ENCODE measurements around the gene SLC45A1.

Gene SLC45A1

DNA sequence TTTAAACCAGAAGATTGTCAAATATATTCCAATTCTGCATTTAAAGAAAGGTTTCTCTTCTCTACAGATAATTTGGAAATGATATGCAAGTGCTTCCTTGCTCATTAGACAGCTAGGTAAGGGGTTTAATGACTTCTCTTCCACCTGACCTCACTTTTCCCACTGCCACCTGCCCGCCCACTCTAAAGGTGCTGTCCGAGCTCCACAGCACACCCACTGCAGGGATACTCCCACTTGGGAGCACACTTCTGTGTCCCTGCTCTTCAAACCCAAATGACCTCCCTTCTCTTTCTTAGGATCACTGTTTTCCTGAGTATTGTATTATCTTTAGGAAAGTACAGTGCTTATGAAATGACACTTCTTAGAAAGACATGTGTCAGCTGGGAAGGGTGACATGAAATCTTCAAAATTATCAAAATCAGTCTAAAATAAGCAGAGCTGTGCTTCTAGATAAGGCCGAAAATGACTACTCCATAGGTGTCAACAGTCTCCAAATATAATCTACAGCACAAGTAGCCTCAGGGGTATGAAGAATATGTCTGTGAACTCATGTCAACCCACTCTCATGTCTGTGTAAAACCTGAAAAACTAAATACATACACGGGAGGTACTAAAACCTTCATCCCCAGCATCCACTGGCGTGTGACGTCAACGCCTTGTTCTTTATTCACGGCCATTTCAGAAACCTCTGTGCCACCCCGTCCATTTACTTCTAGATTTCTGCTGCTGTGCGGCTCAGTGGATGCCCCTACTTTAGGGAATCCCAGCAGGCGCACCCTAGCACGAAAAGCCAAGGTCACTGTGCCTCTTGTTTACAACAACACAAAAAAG, 71.0 kb downstream of the SLC45A1 start:
- Histone ChIP-seq H3K27me3 (ENCODE audit: insufficient read depth, low read length, poor library complexity, severe bottlenecking) (no peaks in the 10 kb centered on the region), H3K9me3 (ENCODE audit: insufficient read depth, low read depth, low read length) (no peaks in the 10 kb centered on the region), H3F3A (ENCODE audit: low read depth) (no peaks in the 10 kb centered on the region; the same call in 1 of the 2 replicates), H3K9ac (ENCODE audit: low read depth, low read length, poor library complexity, severe bottlenecking) (no peak overlapping the region), H4K20me1 (ENCODE audit: insufficient read depth, low read length, poor library complexity, severe bottlenecking) (peaks cover 46% of the 10 kb centered on the region), H2AFZ (ENCODE audit: low read length) (no peak overlapping the region), H3K4me2 (ENCODE audit: low read depth, low read length, poor library complexity, severe bottlenecking) (no peak overlapping the region), H3K79me2 (ENCODE audit: insufficient read depth, low read length) (peaks cover 89% of the 10 kb centered on the region), H3K9me2 (replicated peaks; ENCODE audit: low read depth, low read length) (no peaks in the 10 kb centered on the region), H3K36me3 (ENCODE audit: insufficient read depth, low read length) (peaks cover 35% of the 10 kb centered on the region; the same call in 1 of the 2 replicates), H3K4me3 (ENCODE audit: low read length, poor library complexity, severe bottlenecking) (no peak overlapping the region), H3K4me1 (ENCODE audit: insufficient read depth, low read length, poor library complexity, severe bottlenecking) (no peaks in the 10 kb centered on the region)
- TF ChIP-seq, protein P1, sequence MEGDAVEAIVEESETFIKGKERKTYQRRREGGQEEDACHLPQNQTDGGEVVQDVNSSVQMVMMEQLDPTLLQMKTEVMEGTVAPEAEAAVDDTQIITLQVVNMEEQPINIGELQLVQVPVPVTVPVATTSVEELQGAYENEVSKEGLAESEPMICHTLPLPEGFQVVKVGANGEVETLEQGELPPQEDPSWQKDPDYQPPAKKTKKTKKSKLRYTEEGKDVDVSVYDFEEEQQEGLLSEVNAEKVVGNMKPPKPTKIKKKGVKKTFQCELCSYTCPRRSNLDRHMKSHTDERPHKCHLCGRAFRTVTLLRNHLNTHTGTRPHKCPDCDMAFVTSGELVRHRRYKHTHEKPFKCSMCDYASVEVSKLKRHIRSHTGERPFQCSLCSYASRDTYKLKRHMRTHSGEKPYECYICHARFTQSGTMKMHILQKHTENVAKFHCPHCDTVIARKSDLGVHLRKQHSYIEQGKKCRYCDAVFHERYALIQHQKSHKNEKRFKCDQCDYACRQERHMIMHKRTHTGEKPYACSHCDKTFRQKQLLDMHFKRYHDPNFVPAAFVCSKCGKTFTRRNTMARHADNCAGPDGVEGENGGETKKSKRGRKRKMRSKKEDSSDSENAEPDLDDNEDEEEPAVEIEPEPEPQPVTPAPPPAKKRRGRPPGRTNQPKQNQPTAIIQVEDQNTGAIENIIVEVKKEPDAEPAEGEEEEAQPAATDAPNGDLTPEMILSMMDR (conservative IDR thresholded peaks at IDR 0.05; ENCODE audit: low read length), result no peak
- no peak for TF ChIP-seq EZH2phosphoT487 (IDR thresholded peaks at IDR 0.05; ENCODE audit: borderline replicate concordance)

DNA sequence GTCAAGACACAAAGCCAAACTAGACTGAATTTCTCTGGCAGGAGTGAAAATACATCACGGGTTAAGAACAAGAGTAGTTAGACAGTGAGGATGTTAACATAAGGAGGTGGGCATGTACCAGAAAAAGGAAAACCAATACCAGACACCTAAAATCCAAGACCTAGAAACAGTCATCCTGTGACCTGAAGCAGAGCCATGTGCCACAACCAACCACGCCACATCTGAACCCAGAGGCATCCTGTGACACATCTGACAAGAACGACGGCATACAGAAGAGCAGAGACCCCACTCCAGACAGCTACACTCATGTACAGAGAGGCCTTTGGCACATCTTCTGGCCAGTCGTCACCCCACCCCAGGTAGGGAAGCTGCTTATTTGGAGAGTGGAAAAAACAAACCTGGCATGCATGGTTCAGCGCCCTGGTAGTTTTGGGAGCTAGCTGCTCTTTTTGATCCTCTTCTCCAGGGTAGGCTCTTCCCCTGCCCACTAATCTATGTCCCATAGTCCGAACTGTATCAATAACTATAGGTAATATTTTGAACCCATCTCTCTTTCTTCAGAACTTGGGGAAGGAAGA, 72.1 kb downstream of the SLC45A1 start:
- Histone ChIP-seq H3K9me3 (ENCODE audit: insufficient read depth, low read depth, low read length) (no peaks in the 10 kb centered on the region), H3K4me2 (ENCODE audit: low read depth, low read length, poor library complexity, severe bottlenecking) (no peak overlapping the region), H3K4me1 (ENCODE audit: insufficient read depth, low read length, poor library complexity, severe bottlenecking) (peaks cover 9% of the 10 kb centered on the region), H3F3A (ENCODE audit: low read depth) (no peaks in the 10 kb centered on the region; the same call in 1 of the 2 replicates), H3K27me3 (ENCODE audit: insufficient read depth, low read length, poor library complexity, severe bottlenecking) (no peaks in the 10 kb centered on the region), H2AFZ (ENCODE audit: low read length) (no peak overlapping the region), H3K79me2 (ENCODE audit: insufficient read depth, low read length) (peaks cover 89% of the 10 kb centered on the region), H4K20me1 (ENCODE audit: insufficient read depth, low read length, poor library complexity, severe bottlenecking) (peaks cover 48% of the 10 kb centered on the region), H3K9me2 (replicated peaks; ENCODE audit: low read depth, low read length) (no peaks in the 10 kb centered on the region), H3K36me3 (ENCODE audit: insufficient read depth, low read length) (peaks cover 32% of the 10 kb centered on the region; the same call in 1 of the 2 replicates), H3K9ac (ENCODE audit: low read depth, low read length, poor library complexity, severe bottlenecking) (no peak overlapping the region), H3K4me3 (ENCODE audit: low read length, poor library complexity, severe bottlenecking) (no peak overlapping the region)
- no peak for TF ChIP-seq EZH2phosphoT487 (IDR thresholded peaks at IDR 0.05; ENCODE audit: borderline replicate concordance)
- TF ChIP-seq, protein P1 (conservative IDR thresholded peaks at IDR 0.05; ENCODE audit: low read length), result no peak

DNA sequence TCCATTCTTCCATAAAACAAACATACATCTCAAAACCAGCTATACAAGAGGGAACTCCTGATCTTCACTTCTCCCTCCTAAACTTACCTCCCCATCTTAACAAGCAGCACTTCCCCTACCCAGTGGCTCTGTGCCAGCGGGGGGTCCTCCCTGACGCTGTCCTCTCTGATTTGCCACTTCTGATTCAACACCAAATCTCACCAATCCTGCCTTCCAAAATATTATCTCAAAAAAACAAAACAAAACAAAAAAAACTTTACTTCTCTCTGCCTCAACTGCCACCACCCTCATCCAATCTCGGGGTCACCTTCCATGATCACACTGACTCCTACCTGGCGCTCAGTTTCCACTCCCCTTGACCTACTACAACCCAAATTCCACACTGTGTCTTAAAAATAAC, 72.8 kb downstream of the SLC45A1 start:
- H3F3A ChIP-seq (ENCODE audit: low read depth), result peaks cover 3% of the 10 kb centered on the region; the same call in 1 of the 2 replicates
- TF ChIP-seq, protein P1 (conservative IDR thresholded peaks at IDR 0.05; ENCODE audit: low read length), result no peak
- no peak for TF ChIP-seq EZH2phosphoT487 (IDR thresholded peaks at IDR 0.05; ENCODE audit: borderline replicate concordance)
- H3K79me2 ChIP-seq (ENCODE audit: insufficient read depth, low read length), result peaks cover 88% of the 10 kb centered on the region

More for the DNA sequence above, 72.8 kb downstream of the SLC45A1 start:
- Histone ChIP-seq H3K4me3 (ENCODE audit: low read length, poor library complexity, severe bottlenecking) (no peak overlapping the region), H3K4me2 (ENCODE audit: low read depth, low read length, poor library complexity, severe bottlenecking) (no peak overlapping the region), H2AFZ (ENCODE audit: low read length) (no peak overlapping the region), H4K20me1 (ENCODE audit: insufficient read depth, low read length, poor library complexity, severe bottlenecking) (peaks cover 49% of the 10 kb centered on the region), H3K4me1 (ENCODE audit: insufficient read depth, low read length, poor library complexity, severe bottlenecking) (peaks cover 11% of the 10 kb centered on the region), H3K9me3 (ENCODE audit: insufficient read depth, low read depth, low read length) (no peaks in the 10 kb centered on the region), H3K9ac (ENCODE audit: low read depth, low read length, poor library complexity, severe bottlenecking) (no peak overlapping the region), H3K9me2 (replicated peaks; ENCODE audit: low read depth, low read length) (no peaks in the 10 kb centered on the region), H3K27me3 (ENCODE audit: insufficient read depth, low read length, poor library complexity, severe bottlenecking) (no peaks in the 10 kb centered on the region), H3K36me3 (ENCODE audit: insufficient read depth, low read length) (peaks cover 32% of the 10 kb centered on the region; the same call in 1 of the 2 replicates)

Data from Loucy (cell line).